ENCODE measurements around the gene TIPARP.

The TIPARP gene, protein sequence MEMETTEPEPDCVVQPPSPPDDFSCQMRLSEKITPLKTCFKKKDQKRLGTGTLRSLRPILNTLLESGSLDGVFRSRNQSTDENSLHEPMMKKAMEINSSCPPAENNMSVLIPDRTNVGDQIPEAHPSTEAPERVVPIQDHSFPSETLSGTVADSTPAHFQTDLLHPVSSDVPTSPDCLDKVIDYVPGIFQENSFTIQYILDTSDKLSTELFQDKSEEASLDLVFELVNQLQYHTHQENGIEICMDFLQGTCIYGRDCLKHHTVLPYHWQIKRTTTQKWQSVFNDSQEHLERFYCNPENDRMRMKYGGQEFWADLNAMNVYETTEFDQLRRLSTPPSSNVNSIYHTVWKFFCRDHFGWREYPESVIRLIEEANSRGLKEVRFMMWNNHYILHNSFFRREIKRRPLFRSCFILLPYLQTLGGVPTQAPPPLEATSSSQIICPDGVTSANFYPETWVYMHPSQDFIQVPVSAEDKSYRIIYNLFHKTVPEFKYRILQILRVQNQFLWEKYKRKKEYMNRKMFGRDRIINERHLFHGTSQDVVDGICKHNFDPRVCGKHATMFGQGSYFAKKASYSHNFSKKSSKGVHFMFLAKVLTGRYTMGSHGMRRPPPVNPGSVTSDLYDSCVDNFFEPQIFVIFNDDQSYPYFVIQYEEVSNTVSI

DNA sequence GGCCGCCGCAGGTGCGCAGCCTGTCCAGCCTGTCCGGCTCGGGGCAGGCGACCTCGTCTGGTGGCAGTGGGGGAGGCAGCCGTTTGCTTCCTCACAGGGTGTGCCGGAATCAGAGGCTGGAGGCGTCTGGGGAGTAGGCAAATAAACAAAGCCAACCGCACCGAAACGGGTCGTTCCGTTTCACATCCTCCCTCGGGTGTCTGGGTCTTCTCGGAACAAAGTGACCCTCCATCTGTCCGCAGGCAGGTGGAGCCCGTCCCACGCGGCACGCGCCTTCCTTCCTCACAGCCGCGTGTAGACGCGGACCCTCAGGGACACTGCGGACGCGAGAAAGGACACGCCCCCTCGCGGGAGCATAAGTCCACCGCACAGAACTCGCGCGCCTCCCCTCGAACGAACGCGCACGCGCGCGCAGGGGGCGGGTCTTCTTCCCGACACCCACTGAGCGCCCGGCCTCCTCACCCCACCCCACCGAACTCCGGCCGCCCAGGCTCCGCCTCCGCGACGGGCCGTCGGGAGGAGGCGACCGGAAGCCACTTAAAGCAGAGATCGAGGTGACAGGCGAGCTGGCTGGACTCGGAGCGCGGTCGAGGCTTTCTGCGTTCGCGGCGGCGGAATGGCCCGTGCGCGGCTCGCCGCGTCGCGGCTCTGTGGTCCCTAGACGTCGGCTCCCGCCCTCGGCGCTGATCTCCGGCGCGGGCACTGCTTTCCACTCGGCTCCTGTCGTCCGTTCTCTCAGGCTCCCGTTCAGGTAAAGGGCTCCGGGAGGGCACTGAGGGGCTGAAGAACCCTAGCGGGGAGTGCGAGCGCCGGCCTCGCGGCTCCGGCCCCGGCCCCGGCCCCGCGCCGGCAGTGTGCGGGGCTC, at the start of gene TIPARP:
Gene TIPARP (plus strand): TSS at position 545 of the 865 bp plus-strand sequence. CDS start 3,108 bp downstream, outside the sequence.
- DNase-seq (ENCODE audit: low read depth in 2 of 2), result peak; percentile 94 to 98

DNA sequence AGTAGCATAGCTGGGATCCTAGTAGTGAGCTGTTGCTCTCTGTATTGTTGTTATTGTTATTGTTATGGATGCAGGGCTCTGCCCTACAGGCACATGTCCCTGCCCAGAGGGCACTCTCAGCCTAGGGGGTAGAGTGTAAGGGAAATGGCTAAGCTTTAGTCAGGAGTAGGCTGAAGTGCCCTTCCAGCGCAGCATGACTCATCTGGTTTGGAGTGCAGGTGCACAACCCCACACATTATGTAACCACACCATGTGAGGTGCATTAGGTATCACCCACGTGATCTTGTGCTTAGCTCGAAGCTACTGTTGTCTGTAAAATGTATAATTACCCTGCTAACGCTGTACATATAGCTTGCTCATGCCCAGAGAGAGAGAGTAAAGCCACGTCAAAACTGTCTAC, 48.3 kb upstream of the TIPARP start:
- DNase-seq (ENCODE audit: low read depth in 2 of 2), result no peak

GRCh38 chr3:156627946-156628569, 46.3 kb upstream of the TIPARP start:
- no peak for DNase-seq (ENCODE audit: low read depth in 2 of 2)

- no peak for DNase-seq (ENCODE audit: low read depth in 2 of 2)
These were observed 45.4 kb upstream of the TIPARP start for GRCh38 chr3:156628836-156629618.

DNA sequence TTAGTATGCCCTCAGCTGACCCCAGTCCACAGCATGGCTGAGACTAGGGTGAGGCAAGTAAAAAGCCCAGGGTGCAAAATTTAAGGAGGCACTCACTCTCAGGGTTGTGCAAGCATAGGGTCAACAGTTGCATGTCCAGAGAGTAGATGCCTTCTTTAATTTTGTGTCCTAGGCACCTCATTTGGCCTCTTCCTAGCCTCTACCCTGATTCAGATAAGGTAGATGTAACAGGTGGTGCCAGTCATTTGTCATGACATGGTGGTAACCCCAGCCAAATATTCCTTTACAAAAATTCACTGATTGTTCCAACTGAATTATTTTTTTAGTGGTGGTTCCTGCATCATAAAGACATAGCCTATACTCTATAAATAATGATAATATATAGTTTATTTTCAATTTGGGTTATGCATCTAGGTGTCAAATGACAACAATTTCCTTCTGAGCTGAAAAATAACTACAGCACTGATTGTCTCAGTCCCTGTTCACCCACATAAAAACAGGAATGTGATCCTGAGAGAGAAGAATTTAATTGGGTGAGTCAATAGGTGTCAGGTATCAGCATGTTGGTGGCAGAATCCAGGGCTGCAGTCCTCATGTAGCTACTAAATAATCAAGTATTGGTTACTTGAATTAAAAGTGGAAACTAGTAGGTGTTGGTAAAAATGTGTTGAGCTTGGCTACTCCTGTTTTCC, 44.2 kb upstream of the TIPARP start:
- no peak for DNase-seq (ENCODE audit: low read depth in 2 of 2)

- DNase-seq (ENCODE audit: low read depth in 2 of 2), result no peak
These were observed 43.7 kb upstream of the TIPARP start for GRCh38 chr3:156630773-156631093.

GRCh38 chr3:156631323-156631722, 43.1 kb upstream of the TIPARP start:
- DNase-seq (ENCODE audit: low read depth in 2 of 2), result no peak

- no peak for DNase-seq (ENCODE audit: low read depth in 2 of 2)
These were observed 41.8 kb upstream of the TIPARP start for GRCh38 chr3:156632601-156633000.

DNA sequence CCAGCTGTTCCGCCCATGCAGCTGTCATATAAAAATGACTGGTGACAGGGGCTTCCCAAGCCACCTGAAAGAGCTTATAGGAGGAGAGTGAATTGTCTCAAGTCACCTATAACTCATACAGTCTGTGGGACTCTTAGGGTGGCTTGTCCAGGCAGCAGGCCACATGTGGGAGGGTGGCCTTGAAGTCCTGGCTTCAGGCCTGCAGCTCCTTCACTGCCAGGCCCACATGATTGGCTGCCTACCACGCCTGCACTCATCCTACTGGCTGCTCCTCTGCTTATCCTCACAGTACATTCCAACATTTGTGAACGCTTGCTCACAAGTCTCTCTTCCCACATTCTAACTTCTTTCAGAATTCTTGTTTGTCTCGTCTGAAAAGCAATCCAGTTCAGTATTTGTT, 41.1 kb upstream of the TIPARP start:
- no peak for DNase-seq (ENCODE audit: low read depth in 2 of 2)

DNA sequence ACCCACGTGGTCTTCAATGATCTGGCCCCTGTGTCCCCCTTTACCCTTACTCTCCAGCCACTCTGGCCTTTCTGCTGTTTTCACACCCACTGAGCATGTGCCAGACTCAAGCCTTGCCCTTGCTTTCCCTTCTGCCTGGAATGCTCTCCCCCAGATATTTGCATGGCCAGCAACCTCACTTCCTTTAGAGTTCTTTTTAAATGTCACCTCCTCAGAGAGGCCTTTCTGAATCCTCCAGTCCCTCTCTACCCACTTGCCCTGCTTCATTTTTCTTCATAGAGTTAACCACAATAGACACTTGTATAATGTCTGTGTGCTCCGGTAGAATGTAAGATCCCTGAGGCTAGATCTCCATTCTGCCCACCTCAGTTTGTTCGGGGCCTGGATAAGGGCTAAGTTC, 39.4 kb upstream of the TIPARP start:
- DNase-seq (ENCODE audit: low read depth in 2 of 2), result no peak

GRCh38 chr3:156635973-156636372, 38.4 kb upstream of the TIPARP start:
- DNase-seq (ENCODE audit: low read depth in 2 of 2), result no peak

GRCh38 chr3:156637480-156638022, 36.8 kb upstream of the TIPARP start:
- DNase-seq (ENCODE audit: low read depth in 2 of 2), result no peak

GRCh38 chr3:156638271-156638670, 36.1 kb upstream of the TIPARP start:
- DNase-seq (ENCODE audit: low read depth in 2 of 2), result no peak

- no peak for DNase-seq (ENCODE audit: low read depth in 2 of 2)
These were observed 34.9 kb upstream of the TIPARP start for GRCh38 chr3:156639414-156640023.

DNA sequence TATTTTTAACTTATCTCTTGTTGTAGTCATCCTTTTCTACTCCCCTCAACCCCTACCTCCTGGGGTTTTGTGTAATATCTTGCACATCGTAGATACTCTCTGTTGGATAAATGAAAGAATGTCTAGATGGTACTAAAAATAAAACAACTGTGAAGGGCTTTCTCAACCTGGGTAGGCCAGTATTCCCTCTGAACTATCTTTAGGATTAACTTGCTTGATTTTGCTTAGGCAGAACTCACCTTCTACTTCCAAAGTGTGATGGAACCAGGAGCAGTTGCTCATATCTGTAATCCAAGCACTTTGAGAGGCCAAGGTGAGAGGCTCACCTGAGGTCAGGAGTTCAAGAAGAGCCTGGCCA, 32.8 kb upstream of the TIPARP start:
- DNase-seq (ENCODE audit: low read depth in 2 of 2), result no peak

GRCh38 chr3:156642750-156643728, 31.4 kb upstream of the TIPARP start:
- no peak for DNase-seq (ENCODE audit: low read depth in 2 of 2)

- peak in 1 of 2 donors; percentile 12 for DNase-seq (ENCODE audit: low read depth in 2 of 2)
These were observed 30.5 kb upstream of the TIPARP start for GRCh38 chr3:156643729-156644389.

DNA sequence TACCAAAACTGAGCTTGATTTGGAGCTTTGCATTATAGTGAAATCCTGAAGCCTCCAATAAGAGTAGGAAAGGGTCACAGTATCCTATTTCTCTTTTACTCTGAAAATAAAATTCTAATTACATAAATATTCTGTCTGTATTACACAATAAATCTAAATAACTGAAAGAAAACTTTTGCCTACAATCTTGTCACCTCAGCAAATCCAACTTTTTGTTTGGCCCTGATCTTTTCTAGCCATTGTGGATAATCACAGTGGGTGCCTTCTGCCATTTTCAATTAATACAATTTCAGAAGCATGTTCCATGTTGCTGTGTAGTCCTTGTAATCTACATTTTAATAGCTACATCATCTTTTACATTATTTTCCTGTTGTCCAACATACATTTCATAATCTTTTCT, 29.4 kb upstream of the TIPARP start:
- DNase-seq (ENCODE audit: low read depth in 2 of 2), result no peak
